Epithelial cell of esophagus (primary cell): ENCODE results near the gene GSE1.

ENCODE experiments used
- DNase-seq: peaks from one replicate; pipeline ENCODE4 v3.0.0; 2010; ENCODE audit warnings: low read depth
- H3K4me3 ChIP-seq: 2 replicates; pipeline ENCODE4 v1.5.1; 2011; ENCODE audit warnings: mild to moderate bottlenecking, low read length, control low read depth
- CTCF ChIP-seq: IDR thresholded peaks from 2 replicates; pipeline ENCODE4 v1.5.1; 2011; ENCODE audit warnings: low read depth, mild to moderate bottlenecking, low read length, control low read depth, inconsistent platforms; ENCODE audit not compliant: insufficient read depth; ENCODE audit errors: missing control alignments

The GSE1 gene

GRCh38 chr16:85595812-85596502, 17.2 kb upstream of the GSE1 start:
- H3K4me3 ChIP-seq = no peak overlapping the region
- TF ChIP-seq CTCF = no peak
- no peak for DNase-seq

GRCh38 chr16:85598141-85598540, 15.0 kb upstream of the GSE1 start:
- no peak for TF ChIP-seq CTCF
- DNase-seq = no peak
- H3K4me3 ChIP-seq = no peak overlapping the region

GRCh38 chr16:85600078-85600477, 13.0 kb upstream of the GSE1 start:
- TF ChIP-seq CTCF = no peak
- H3K4me3 ChIP-seq = no peak overlapping the region
- DNase-seq = no peak

GRCh38 chr16:85600530-85601271, 12.4 kb upstream of the GSE1 start:
- no peak overlapping the region for H3K4me3 ChIP-seq
- TF ChIP-seq CTCF = no peak
- no peak for DNase-seq

- DNase-seq = no peak
- no peak overlapping the region for H3K4me3 ChIP-seq
- TF ChIP-seq CTCF = no peak
These were observed 11.9 kb upstream of the GSE1 start for GRCh38 chr16:85601272-85601639.

- no peak overlapping the region for H3K4me3 ChIP-seq
- DNase-seq = no peak
- no peak for TF ChIP-seq CTCF
These were observed 11.3 kb upstream of the GSE1 start for GRCh38 chr16:85601730-85602401.
